ENCODE data around the gene AKAP9.
"Not testable (repeated sequence)": the region's sequence is repeated elsewhere in the genome, so short reads cannot be mapped to it uniquely, and the experiment has no call there.

GRCh38 chr7:91893699-91894098 lies 47.0 kb upstream of the AKAP9 start:
- not testable (repeated sequence) for TF ChIP-seq POLR2A, CTCF (IDR thresholded peaks at IDR 0.05)
